ENCODE measurements around the gene CELA2B.
"Not testable (repeated sequence)": the region's sequence is repeated elsewhere in the genome, so short reads cannot be mapped to it uniquely, and the experiment has no call there.

The CELA2B gene

GRCh38 chr1:15448877-15449462 is 26.9 kb upstream of the CELA2B start:
- no peak overlapping the region for H3K9ac ChIP-seq (ENCODE audit: low read length)
- peaks cover 3% of the 10 kb centered on the region for H3K4me1 ChIP-seq (ENCODE audit: insufficient read depth, low read length)
- H3K4me3 ChIP-seq (ENCODE audit: low read depth in 1 of 2, low read length in 2 of 2) = no peak overlapping the region
- no peaks in the 10 kb centered on the region for H3K36me3 ChIP-seq (ENCODE audit: insufficient read depth, low read length)
- no peaks in the 10 kb centered on the region for H3K9me3 ChIP-seq (ENCODE audit: low read length)
- H3K27ac ChIP-seq (ENCODE audit: low read depth, low read length) = no peak overlapping the region
- H3K27me3 ChIP-seq (ENCODE audit: control insufficient read depth in 1 of 2, insufficient read depth in 2 of 2, low read length in 2 of 2) = no peaks in the 10 kb centered on the region

GRCh38 chr1:15449567-15449966 is 26.3 kb upstream of the CELA2B start:
- no peaks in the 10 kb centered on the region for H3K9me3 ChIP-seq (ENCODE audit: low read length)
- no peaks in the 10 kb centered on the region for H3K27me3 ChIP-seq (ENCODE audit: control insufficient read depth in 1 of 2, insufficient read depth in 2 of 2, low read length in 2 of 2)
- H3K4me1 ChIP-seq (ENCODE audit: insufficient read depth, low read length) = peaks cover 3% of the 10 kb centered on the region
- no peak overlapping the region for H3K9ac ChIP-seq (ENCODE audit: low read length)
- no peak overlapping the region for H3K27ac ChIP-seq (ENCODE audit: low read depth, low read length)
- no peaks in the 10 kb centered on the region for H3K36me3 ChIP-seq (ENCODE audit: insufficient read depth, low read length)
- no peak overlapping the region for H3K4me3 ChIP-seq (ENCODE audit: low read depth in 1 of 2, low read length in 2 of 2)

- Histone ChIP-seq H3K36me3 (ENCODE audit: insufficient read depth, low read length) (no peaks in the 10 kb centered on the region), H3K4me1 (ENCODE audit: insufficient read depth, low read length) (peaks cover 3% of the 10 kb centered on the region), H3K27me3 (ENCODE audit: control insufficient read depth in 1 of 2, insufficient read depth in 2 of 2, low read length in 2 of 2) (no peaks in the 10 kb centered on the region), H3K9me3 (ENCODE audit: low read length) (no peaks in the 10 kb centered on the region), H3K4me3 (ENCODE audit: low read depth in 1 of 2, low read length in 2 of 2) (no peak overlapping the region), H3K9ac (ENCODE audit: low read length) (no peak overlapping the region), H3K27ac (ENCODE audit: low read depth, low read length) (no peak overlapping the region)
These were observed 24.7 kb upstream of the CELA2B start for GRCh38 chr1:15451014-15451722.

GRCh38 chr1:15452216-15452615 is 23.7 kb upstream of the CELA2B start:
- Histone ChIP-seq H3K4me3 (ENCODE audit: low read depth in 1 of 2, low read length in 2 of 2) (no peak overlapping the region), H3K27me3 (ENCODE audit: control insufficient read depth in 1 of 2, insufficient read depth in 2 of 2, low read length in 2 of 2) (no peaks in the 10 kb centered on the region), H3K36me3 (ENCODE audit: insufficient read depth, low read length) (no peaks in the 10 kb centered on the region), H3K9ac (ENCODE audit: low read length) (no peak overlapping the region), H3K4me1 (ENCODE audit: insufficient read depth, low read length) (peaks cover 3% of the 10 kb centered on the region), H3K9me3 (ENCODE audit: low read length) (no peaks in the 10 kb centered on the region), H3K27ac (ENCODE audit: low read depth, low read length) (no peak overlapping the region)

- Histone ChIP-seq H3K27ac (ENCODE audit: low read depth, low read length) (no peak overlapping the region), H3K4me3 (ENCODE audit: low read depth in 1 of 2, low read length in 2 of 2) (no peak overlapping the region)
These were observed 22.9 kb upstream of the CELA2B start for GRCh38 chr1:15452866-15453571.

GRCh38 chr1:15453734-15454133 is 22.2 kb upstream of the CELA2B start:
- no peaks in the 10 kb centered on the region for H3K27me3 ChIP-seq (ENCODE audit: control insufficient read depth in 1 of 2, insufficient read depth in 2 of 2, low read length in 2 of 2)
- no peaks in the 10 kb centered on the region for H3K9me3 ChIP-seq (ENCODE audit: low read length)
- H3K36me3 ChIP-seq (ENCODE audit: insufficient read depth, low read length) = no peaks in the 10 kb centered on the region
- no peak overlapping the region for H3K4me3 ChIP-seq (ENCODE audit: low read depth in 1 of 2, low read length in 2 of 2)
- no peak overlapping the region for H3K9ac ChIP-seq (ENCODE audit: low read length)
- H3K27ac ChIP-seq (ENCODE audit: low read depth, low read length) = no peak overlapping the region
- peaks cover 3% of the 10 kb centered on the region for H3K4me1 ChIP-seq (ENCODE audit: insufficient read depth, low read length)

More at GRCh38 chr1:15452866-15453571, 22.9 kb upstream of the CELA2B start:
- H3K4me1 ChIP-seq (ENCODE audit: insufficient read depth, low read length) = peaks cover 3% of the 10 kb centered on the region
- H3K9ac ChIP-seq (ENCODE audit: low read length) = no peak overlapping the region
- H3K9me3 ChIP-seq (ENCODE audit: low read length) = no peaks in the 10 kb centered on the region
- no peaks in the 10 kb centered on the region for H3K36me3 ChIP-seq (ENCODE audit: insufficient read depth, low read length)
- H3K27me3 ChIP-seq (ENCODE audit: control insufficient read depth in 1 of 2, insufficient read depth in 2 of 2, low read length in 2 of 2) = no peaks in the 10 kb centered on the region

GRCh38 chr1:15454256-15454655 is 21.6 kb upstream of the CELA2B start:
- H3K36me3 ChIP-seq (ENCODE audit: insufficient read depth, low read length) = no peaks in the 10 kb centered on the region
- H3K9ac ChIP-seq (ENCODE audit: low read length) = no peak overlapping the region
- H3K4me3 ChIP-seq (ENCODE audit: low read depth in 1 of 2, low read length in 2 of 2) = no peak overlapping the region
- H3K9me3 ChIP-seq (ENCODE audit: low read length) = no peaks in the 10 kb centered on the region
- H3K27ac ChIP-seq (ENCODE audit: low read depth, low read length) = no peak overlapping the region
- H3K27me3 ChIP-seq (ENCODE audit: control insufficient read depth in 1 of 2, insufficient read depth in 2 of 2, low read length in 2 of 2) = no peaks in the 10 kb centered on the region
- H3K4me1 ChIP-seq (ENCODE audit: insufficient read depth, low read length) = peaks cover 3% of the 10 kb centered on the region

GRCh38 chr1:15455522-15455921 is 20.4 kb upstream of the CELA2B start:
- Histone ChIP-seq H3K27me3 (ENCODE audit: control insufficient read depth in 1 of 2, insufficient read depth in 2 of 2, low read length in 2 of 2) (no peaks in the 10 kb centered on the region), H3K9me3 (ENCODE audit: low read length) (no peaks in the 10 kb centered on the region), H3K9ac (ENCODE audit: low read length) (no peak overlapping the region), H3K4me1 (ENCODE audit: insufficient read depth, low read length) (peaks cover 3% of the 10 kb centered on the region), H3K27ac (ENCODE audit: low read depth, low read length) (no peak overlapping the region), H3K4me3 (ENCODE audit: low read depth in 1 of 2, low read length in 2 of 2) (no peak overlapping the region), H3K36me3 (ENCODE audit: insufficient read depth, low read length) (no peaks in the 10 kb centered on the region)

- peaks cover 3% of the 10 kb centered on the region for H3K4me1 ChIP-seq (ENCODE audit: insufficient read depth, low read length)
- no peak within 1 kb of the TSS for H3K4me3 ChIP-seq (ENCODE audit: low read depth in 1 of 2, low read length in 2 of 2)
- no peaks in the 10 kb centered on the region for H3K36me3 ChIP-seq (ENCODE audit: insufficient read depth, low read length)
- no peak within 1 kb of the TSS for H3K9ac ChIP-seq (ENCODE audit: low read length)
- no peaks in the 10 kb centered on the region for H3K27me3 ChIP-seq (ENCODE audit: control insufficient read depth in 1 of 2, insufficient read depth in 2 of 2, low read length in 2 of 2)
- no peaks in the 10 kb centered on the region for H3K9me3 ChIP-seq (ENCODE audit: low read length)
- H3K27ac ChIP-seq (ENCODE audit: low read depth, low read length) = no peak within 1 kb of the TSS
These were observed 19.5 kb upstream of the CELA2B start, which contains the start of gene CELA2A for GRCh38 chr1:15456313-15456954. Gene CELA2A (plus strand): TSS chr1:15456732. CDS start chr1:15456754, 22 bp downstream.

- Histone ChIP-seq H3K9me3 (ENCODE audit: low read length) (no peaks in the 10 kb centered on the region), H3K36me3 (ENCODE audit: insufficient read depth, low read length) (no peaks in the 10 kb centered on the region), H3K27ac (ENCODE audit: low read depth, low read length) (no peak overlapping the region), H3K27me3 (ENCODE audit: control insufficient read depth in 1 of 2, insufficient read depth in 2 of 2, low read length in 2 of 2) (no peaks in the 10 kb centered on the region), H3K4me3 (ENCODE audit: low read depth in 1 of 2, low read length in 2 of 2) (no peak overlapping the region), H3K9ac (ENCODE audit: low read length) (no peak overlapping the region), H3K4me1 (ENCODE audit: insufficient read depth, low read length) (peaks cover 3% of the 10 kb centered on the region)
These were observed 18.3 kb upstream of the CELA2B start for GRCh38 chr1:15457585-15457984.

GRCh38 chr1:15458388-15458787 is 17.5 kb upstream of the CELA2B start:
- not testable (repeated sequence) for H3K9ac ChIP-seq (ENCODE audit: low read length); H3K27me3 ChIP-seq (ENCODE audit: control insufficient read depth in 1 of 2, insufficient read depth in 2 of 2, low read length in 2 of 2); H3K9me3 ChIP-seq (ENCODE audit: low read length); H3K4me3 ChIP-seq (ENCODE audit: low read depth in 1 of 2, low read length in 2 of 2); H3K27ac ChIP-seq (ENCODE audit: low read depth, low read length); H3K4me1 ChIP-seq (ENCODE audit: insufficient read depth, low read length); H3K36me3 ChIP-seq (ENCODE audit: insufficient read depth, low read length)
